H1 (cell line): ENCODE results near the gene JAKMIP1. TPM values are rescaled to one million over a fixed set of nuclear protein-coding genes. Genes with fewer than 3 reads are reported as not detected.

ENCODE experiments used
- TEAD4 ChIP-seq: IDR thresholded peaks from 2 replicates; pipeline ENCODE4 v1.6.1; 2012; ENCODE audit warnings: low read depth, low read length, inconsistent platforms, mixed read lengths
- polyA plus RNA-seq, 7 experiments: library from polyadenylated mRNA; depleted of rRNA in 3 of 7; stranded (reverse) in 5 of 7; unstranded in 2 of 7; fragments of >200 nt in 5 of 7; fragments of 200-250 nt in 2 of 7; gene quantifications; 1 replicate in 5 of 7; 2 replicates in 1 of 7; 4 replicates in 1 of 7; pipeline versions ENCODE4 v1.2.1 to v1.2.3, GENCODE V29; 2011 to 2013; ENCODE audit warnings: missing spikeins in 2 of 7, mixed read lengths in 2 of 7
- total RNA-seq: library from RNA; stranded (reverse); fragmentation: NEBNext Ultra II Directional; extraction: Animal tissue kit (Norgen Biotek cat#: 25700); gene quantifications from 2 replicates; pipeline ENCODE4 v1.2.1, GENCODE V29; 2021

JAKMIP1 gene
- total and polyA plus RNA-seq, 2 of the 8 experiments (the other 6 are each of a cell fraction or from before 2014, with no cell fraction given), result 2.5 to 4.4 TPM

DNA sequence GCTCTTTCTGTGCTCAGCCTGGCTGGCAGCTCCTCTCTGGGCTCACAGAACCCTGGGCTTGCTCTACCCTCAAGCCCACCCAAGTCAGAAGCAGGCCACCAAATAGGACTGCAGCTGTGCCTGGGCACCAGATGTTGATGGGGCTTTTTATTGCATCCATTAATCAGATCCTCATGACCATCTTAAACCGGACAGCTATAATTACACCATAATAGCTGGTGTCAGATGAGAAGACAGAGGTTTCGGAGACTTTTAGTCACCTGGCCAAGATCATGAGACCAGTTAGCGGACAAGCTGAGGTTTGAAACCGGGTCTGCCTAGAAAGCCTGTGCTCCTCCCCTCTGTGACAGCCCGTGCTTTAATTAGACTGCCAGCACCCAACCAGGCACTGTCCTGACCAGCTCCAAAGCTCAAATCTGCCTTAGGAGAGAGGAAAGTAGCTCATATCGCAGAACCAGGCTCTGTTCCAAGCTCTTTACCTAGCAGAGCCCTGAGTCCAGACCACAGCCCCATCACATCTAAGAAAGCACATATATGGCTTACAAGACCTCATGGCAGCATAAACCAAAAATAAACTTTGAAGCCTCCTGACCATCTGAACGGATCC lies 88.9 kb downstream of the JAKMIP1 start (continued):
- TF ChIP-seq TEAD4, result no peak
- TF ChIP-seq, all 59 proteins: peak for 0
